H9 (cell line): ENCODE data around the gene KRTAP23-1. TPM values are rescaled to one million over a fixed set of nuclear protein-coding genes. Genes with fewer than 3 reads are reported as not detected.

Experiments
- DNase-seq: peaks from one replicate; pipeline ENCODE4 v3.0.0-alpha.2; 2017
- H2AFZ ChIP-seq: one replicate; pipeline ENCODE4 v1.6.1; 2013; ENCODE audit warnings: mild to moderate bottlenecking, low read length, control low read depth, moderate library complexity
- H2AK5ac ChIP-seq: 2 replicates; pipeline ENCODE4 v1.6.1; 2013; ENCODE audit warnings: low read length, control low read depth, mixed read lengths; ENCODE audit not compliant: insufficient read length
- H2BK120ac ChIP-seq: one replicate; pipeline ENCODE4 v1.6.1; 2013; ENCODE audit warnings: low read depth, mild to moderate bottlenecking, low read length, control low read depth, inconsistent platforms; ENCODE audit not compliant: poor library complexity, severe bottlenecking
- H2BK12ac ChIP-seq: 2 replicates; pipeline ENCODE4 v1.6.1; 2013; ENCODE audit warnings: low read length, control low read depth, mixed read lengths, low read depth; ENCODE audit not compliant: insufficient read length
- H2BK15ac ChIP-seq: 2 replicates; pipeline ENCODE4 v1.6.1; 2013; ENCODE audit warnings: low read depth, low read length, control low read depth
- H2BK20ac ChIP-seq: one replicate; pipeline ENCODE4 v1.6.1; 2013; ENCODE audit warnings: low read depth, mild to moderate bottlenecking, low read length, control low read depth, inconsistent platforms; ENCODE audit not compliant: poor library complexity, severe bottlenecking
- H2BK5ac ChIP-seq: 2 replicates; pipeline ENCODE4 v1.6.1; 2013; ENCODE audit warnings: low read length, control low read depth, mixed read lengths; ENCODE audit not compliant: insufficient read length
- H3K14ac ChIP-seq: 2 replicates; pipeline ENCODE4 v1.6.1; 2013; ENCODE audit warnings: low read length, control low read depth; ENCODE audit not compliant: insufficient read depth
- H3K18ac ChIP-seq: 2 replicates; pipeline ENCODE4 v1.6.1; 2013; ENCODE audit warnings: low read depth, mild to moderate bottlenecking, mixed read lengths, low read length, control low read depth; ENCODE audit not compliant: insufficient read length
- H3K23ac ChIP-seq: 2 replicates; pipeline ENCODE4 v1.6.1; 2013; ENCODE audit warnings: low read length, control low read depth, mixed read lengths, low read depth; ENCODE audit not compliant: insufficient read length
- H3K23me2 ChIP-seq: 2 replicates; pipeline ENCODE4 v1.6.1; 2013; ENCODE audit warnings: low read depth, mild to moderate bottlenecking, mixed read lengths, low read length, control low read depth; ENCODE audit not compliant: insufficient read length, poor library complexity, severe bottlenecking
- H3K27ac ChIP-seq: 2 replicates; pipeline ENCODE4 v1.5.1; 2013; ENCODE audit warnings: low read length, control low read depth, mixed read lengths, low read depth; ENCODE audit not compliant: insufficient read length
- H3K27me3 ChIP-seq: 2 replicates; pipeline ENCODE4 v1.6.1; 2013; ENCODE audit warnings: low read length, control low read depth, inconsistent platforms; ENCODE audit not compliant: insufficient read depth
- H3K4ac ChIP-seq: 2 replicates; pipeline ENCODE4 v1.6.1; 2013; ENCODE audit warnings: low read depth, mild to moderate bottlenecking, control low read depth, inconsistent platforms, low read length, moderate library complexity
- H3K4me1 ChIP-seq: 2 replicates; pipeline ENCODE4 v1.6.1; 2013; ENCODE audit warnings: low read length, control low read depth, inconsistent platforms; ENCODE audit not compliant: insufficient read depth
- H3K4me2 ChIP-seq: 2 replicates; pipeline ENCODE4 v1.6.1; 2013; ENCODE audit warnings: low read length, control low read depth, mixed read lengths; ENCODE audit not compliant: insufficient read length, insufficient read depth
- H3K56ac ChIP-seq: 2 replicates; pipeline ENCODE4 v1.6.1; 2013; ENCODE audit warnings: low read depth, mild to moderate bottlenecking, mixed read lengths, low read length, control low read depth; ENCODE audit not compliant: insufficient read length
- H3K79me1 ChIP-seq: 2 replicates; pipeline ENCODE4 v1.6.1; 2013; ENCODE audit warnings: low read depth, mild to moderate bottlenecking, moderate library complexity, low read length, control low read depth, inconsistent platforms; ENCODE audit not compliant: insufficient read depth, poor library complexity, severe bottlenecking
- H3K79me2 ChIP-seq: 2 replicates; pipeline ENCODE4 v1.6.1; 2013; ENCODE audit warnings: low read length, control low read depth, inconsistent platforms; ENCODE audit not compliant: insufficient read depth
- H3K9ac ChIP-seq: 2 replicates; pipeline ENCODE4 v1.6.1; 2013; ENCODE audit warnings: low read length, control low read depth, mixed read lengths; ENCODE audit not compliant: insufficient read length; ENCODE audit errors: extremely low read depth
- H3K9me3 ChIP-seq: one replicate; pipeline ENCODE4 v1.6.1; 2013; ENCODE audit warnings: low read depth, low read length, inconsistent platforms; ENCODE audit not compliant: control insufficient read depth
- H3T11ph ChIP-seq: one replicate; pipeline ENCODE4 v1.6.1; 2013; ENCODE audit warnings: mild to moderate bottlenecking, low read length, control low read depth, inconsistent platforms
- H4K20me1 ChIP-seq: one replicate; pipeline ENCODE4 v1.6.1; 2013; ENCODE audit not compliant: control insufficient read depth, insufficient read length, insufficient read depth
- H4K5ac ChIP-seq: 2 replicates; pipeline ENCODE4 v1.6.1; 2013; ENCODE audit warnings: low read depth, mild to moderate bottlenecking, mixed read lengths, low read length, control low read depth; ENCODE audit not compliant: insufficient read length
- H4K8ac ChIP-seq: replicated peaks from 2 replicates; pipeline ENCODE4 v1.6.1; 2013; ENCODE audit warnings: low read length, control low read depth, mixed read lengths, low read depth; ENCODE audit not compliant: insufficient read length
- H4K91ac ChIP-seq: 2 replicates; pipeline ENCODE4 v1.6.1; 2013; ENCODE audit warnings: low read depth, mild to moderate bottlenecking, moderate library complexity, mixed read lengths, low read length, control low read depth; ENCODE audit not compliant: insufficient read length
- H3K27ac Mint-ChIP-seq, 3 experiments: 2 replicates in 2 of 3; 3 replicates in 1 of 3; pipeline ENCODE4 v1.8.0; 2020 to 2021; ENCODE audit warnings: mixed read lengths in 3 of 3, mild to moderate bottlenecking in 1 of 3, moderate library complexity in 1 of 3
- H3K27me3 Mint-ChIP-seq: 2 replicates; pipeline ENCODE4 v1.8.0; 2021; ENCODE audit warnings: low read depth, mild to moderate bottlenecking, moderate library complexity, mixed read lengths
- H3K36me3 Mint-ChIP-seq, 3 experiments: 2 replicates in 2 of 3; 3 replicates in 1 of 3; pipeline ENCODE4 v1.8.0; 2020 to 2021; ENCODE audit warnings: low read depth in 3 of 3, mixed read lengths in 3 of 3; ENCODE audit not compliant: insufficient read depth in 1 of 3
- H3K4me1 Mint-ChIP-seq, 2 experiments: 2 replicates each; pipeline ENCODE4 v1.8.0; 2020; ENCODE audit warnings: mixed read lengths in 2 of 2
- H3K4me3 Mint-ChIP-seq, 2 experiments: 2 replicates in 1 of 2; 3 replicates in 1 of 2; pipeline ENCODE4 v1.8.0; 2020 to 2021; ENCODE audit warnings: mild to moderate bottlenecking in 2 of 2, mixed read lengths in 2 of 2, moderate library complexity in 1 of 2
- H3K9me3 Mint-ChIP-seq, 2 experiments: 2 replicates in 1 of 2; 3 replicates in 1 of 2; pipeline ENCODE4 v1.8.0; 2020; ENCODE audit warnings: mild to moderate bottlenecking in 2 of 2, mixed read lengths in 2 of 2, moderate library complexity in 1 of 2
- WGBS: extraction: QIAGEN DNeasy Blood & Tissue Kit; methylation state at CpG from one replicate; pipeline ENCODE4 v1.1.7; 2013; ENCODE audit warnings: missing lambda C conversion rate, low lambda C conversion rate, mixed read lengths; ENCODE audit not compliant: insufficient read length; ENCODE audit errors: extremely low coverage; 5-methylcytosine and 5-hydroxymethylcytosine counted together
- total RNA-seq: library from RNA; stranded (reverse); gene quantifications from 2 replicates; pipeline ENCODE4 v1.2.1, GENCODE V29; 2021
- TF ChIP-seq, protein P1 (sequence below): fragments of 200-600 bp; sonication (generic); conservative IDR thresholded peaks from 3 replicates; pipeline ENCODE4 v1.8.0; 2021; ENCODE audit warnings: antibody characterized with exemption, mild to moderate bottlenecking

KRTAP23-1 gene
- total RNA-seq, 1 experiment from 2014 or later: not detected

DNA sequence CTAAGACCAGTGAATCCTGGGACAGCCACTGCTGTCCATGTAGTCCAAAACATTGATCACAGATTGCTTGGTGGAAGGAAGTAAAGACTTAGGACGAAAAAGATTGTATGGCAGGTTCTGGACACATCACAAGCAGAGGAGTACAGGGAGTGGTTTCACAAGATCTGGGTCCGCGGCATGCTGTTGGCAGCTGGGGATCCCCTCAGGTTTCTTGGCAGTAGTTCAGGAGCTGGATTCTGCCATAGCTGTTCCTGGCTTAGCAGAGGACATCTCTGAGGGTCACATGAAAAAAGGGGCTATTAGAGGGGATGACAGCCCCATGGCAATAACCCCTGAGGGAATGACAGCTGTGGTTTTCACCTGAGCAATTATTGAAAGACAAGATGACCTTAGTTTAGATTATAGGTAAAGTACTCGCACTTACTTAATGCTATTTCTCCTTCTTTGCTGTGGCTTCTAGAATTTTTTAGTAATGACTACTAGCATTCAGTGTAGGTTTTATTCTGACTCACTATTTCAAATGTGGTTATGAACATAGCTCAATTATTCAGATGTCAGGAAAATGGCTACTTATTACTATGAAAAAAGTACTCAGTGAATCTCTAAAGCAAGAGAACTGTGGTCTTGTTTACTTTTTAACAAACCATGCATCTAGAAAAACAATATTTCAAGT is 19.1 kb downstream of the KRTAP23-1 start:
- no peak overlapping the region for H3K18ac ChIP-seq
- H3K4me2 ChIP-seq: no peak overlapping the region
- peaks cover 12 to 15% of the 10 kb centered on the region in 2 experiments; a peak in 4 of 5 replicates for H3K9me3 Mint-ChIP-seq
- H4K5ac ChIP-seq: no peak overlapping the region
- no peak overlapping the region for H2BK5ac ChIP-seq
- no peak overlapping the region for H3K9ac ChIP-seq
- no peak overlapping the region for H3K4ac ChIP-seq
- no peak overlapping the region for H3K23ac ChIP-seq
- H3K79me2 ChIP-seq: no peaks in the 10 kb centered on the region
- no peak overlapping the region; the same call in 1 of the 2 replicates for H2BK15ac ChIP-seq
- no peak overlapping the region for H2BK120ac ChIP-seq
- H3K23me2 ChIP-seq: no peaks in the 10 kb centered on the region
- no peaks in the 10 kb centered on the region for H3K27me3 ChIP-seq
- H3K14ac ChIP-seq: no peak overlapping the region
- peak overlapping the region in 1 of 3 experiments; percentile 60; a peak in 1 of 7 replicates for H3K27ac Mint-ChIP-seq
- no peak overlapping the region for H2AFZ ChIP-seq
- WGBS: no CpG with 5 or more reads among the region's 4 CpGs
- H4K8ac ChIP-seq: no peak overlapping the region
- no peak overlapping the region for H2AK5ac ChIP-seq
- peaks cover 0 to 10% (median 5%) of the 10 kb centered on the region in 3 experiments; a peak in 4 of 7 replicates for H3K36me3 Mint-ChIP-seq
- H3K56ac ChIP-seq: no peak overlapping the region
- H2BK20ac ChIP-seq: no peak overlapping the region
- no peak overlapping the region for H2BK12ac ChIP-seq
- no peaks in the 10 kb centered on the region for H4K20me1 ChIP-seq
- H3K27me3 Mint-ChIP-seq: no peaks in the 10 kb centered on the region
- peaks cover 5 to 8% of the 10 kb centered on the region in 2 experiments; a peak in 3 of 4 replicates for H3K4me1 Mint-ChIP-seq
- DNase-seq: no peak
- no peak overlapping the region for H4K91ac ChIP-seq
- H3K27ac ChIP-seq: no peak overlapping the region
- no peaks in the 10 kb centered on the region for H3K9me3 ChIP-seq
- TF ChIP-seq, protein P1, sequence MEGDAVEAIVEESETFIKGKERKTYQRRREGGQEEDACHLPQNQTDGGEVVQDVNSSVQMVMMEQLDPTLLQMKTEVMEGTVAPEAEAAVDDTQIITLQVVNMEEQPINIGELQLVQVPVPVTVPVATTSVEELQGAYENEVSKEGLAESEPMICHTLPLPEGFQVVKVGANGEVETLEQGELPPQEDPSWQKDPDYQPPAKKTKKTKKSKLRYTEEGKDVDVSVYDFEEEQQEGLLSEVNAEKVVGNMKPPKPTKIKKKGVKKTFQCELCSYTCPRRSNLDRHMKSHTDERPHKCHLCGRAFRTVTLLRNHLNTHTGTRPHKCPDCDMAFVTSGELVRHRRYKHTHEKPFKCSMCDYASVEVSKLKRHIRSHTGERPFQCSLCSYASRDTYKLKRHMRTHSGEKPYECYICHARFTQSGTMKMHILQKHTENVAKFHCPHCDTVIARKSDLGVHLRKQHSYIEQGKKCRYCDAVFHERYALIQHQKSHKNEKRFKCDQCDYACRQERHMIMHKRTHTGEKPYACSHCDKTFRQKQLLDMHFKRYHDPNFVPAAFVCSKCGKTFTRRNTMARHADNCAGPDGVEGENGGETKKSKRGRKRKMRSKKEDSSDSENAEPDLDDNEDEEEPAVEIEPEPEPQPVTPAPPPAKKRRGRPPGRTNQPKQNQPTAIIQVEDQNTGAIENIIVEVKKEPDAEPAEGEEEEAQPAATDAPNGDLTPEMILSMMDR: no peak
- H3K4me3 Mint-ChIP-seq: no peak overlapping the region
- H3K4me1 ChIP-seq: no peaks in the 10 kb centered on the region
- no peaks in the 10 kb centered on the region for H3K79me1 ChIP-seq
- H3T11ph ChIP-seq: no peak overlapping the region
